Uterus (tissue), 4 donors: ENCODE measurements around the gene FAM114A2. TPM values are rescaled to one million over a fixed set of nuclear protein-coding genes. Genes with fewer than 3 reads are reported as not detected.

Experiments used
- DNase-seq, 2 donors: peaks; one replicate each; pipeline ENCODE4 v3.0.0-alpha.2; 2019 to 2020
- H3K27ac ChIP-seq, 2 donors: fragments of 200-600 bp; sonication (generic); 1 replicate in 1 of 2; 2 replicates in 1 of 2; pipeline ENCODE4 v1.5.1; 2016 to 2018
- H3K27me3 ChIP-seq, 2 donors: fragments of 200-600 bp; sonication (generic); one replicate each; pipeline ENCODE4 v1.5.1; 2018 to 2019; ENCODE audit warnings: control low read depth in 1 of 2
- H3K36me3 ChIP-seq, 2 donors: fragments of 200-600 bp; sonication (generic); one replicate each; pipeline ENCODE4 v1.5.1; 2019; ENCODE audit warnings: control low read depth in 1 of 2
- H3K4me1 ChIP-seq, 2 donors: fragments of 200-600 bp; sonication (generic); one replicate each; pipeline ENCODE4 v1.5.1; 2018 to 2019; ENCODE audit warnings: control low read depth in 1 of 2
- H3K4me3 ChIP-seq, 2 donors: fragments of 200-600 bp; sonication (generic); 1 replicate in 1 of 2; 2 replicates in 1 of 2; pipeline ENCODE4 v1.5.1; 2018 to 2019; ENCODE audit warnings: mild to moderate bottlenecking in 1 of 2
- H3K9me3 ChIP-seq, 2 donors: fragments of 200-600 bp; sonication (generic); one replicate each; pipeline ENCODE4 v1.5.1; 2019; ENCODE audit warnings: control low read depth in 1 of 2
- CTCF ChIP-seq, 4 experiments: fragments of 200-600 bp in 2 of 4; fragments of 450-650 bp in 2 of 4; sonication (generic) in 2 of 4; IDR thresholded peaks; one replicate each; pipeline ENCODE4 v1.5.1; 2016 to 2019; ENCODE audit warnings: antibody characterized with exemption in 4 of 4, mild to moderate bottlenecking in 2 of 4, moderate library complexity in 1 of 4
- POLR2A ChIP-seq, 2 donors: fragments of 450-650 bp; IDR thresholded peaks; one replicate each; pipeline ENCODE4 v1.6.1; 2016; ENCODE audit warnings: antibody characterized with exemption in 2 of 2, mild to moderate bottlenecking in 1 of 2, moderate library complexity in 1 of 2
- intact Hi-C: fragments of 100-400 bp; cut with DNase I; formaldehyde crosslinking; loops from one replicate; pipeline ENCODE4 v1.15.1; 2023; ENCODE audit warnings: low total_unique reads
- total RNA-seq, 4 donors: library from RNA; depleted of rRNA in 3 of 4; stranded (reverse); fragments of >200 nt in 3 of 4; gene quantifications; one replicate each; pipeline versions ENCODE4 v1.1.0 to v1.2.4, GENCODE V29; 2014 to 2023
- donor health status: DM: yes; HTN: yes; CAD: no.

The FAM114A2 gene
- total RNA-seq, 4 donors from 2014 or later = 26.9 to 71.3 (median 43.9) TPM

DNA sequence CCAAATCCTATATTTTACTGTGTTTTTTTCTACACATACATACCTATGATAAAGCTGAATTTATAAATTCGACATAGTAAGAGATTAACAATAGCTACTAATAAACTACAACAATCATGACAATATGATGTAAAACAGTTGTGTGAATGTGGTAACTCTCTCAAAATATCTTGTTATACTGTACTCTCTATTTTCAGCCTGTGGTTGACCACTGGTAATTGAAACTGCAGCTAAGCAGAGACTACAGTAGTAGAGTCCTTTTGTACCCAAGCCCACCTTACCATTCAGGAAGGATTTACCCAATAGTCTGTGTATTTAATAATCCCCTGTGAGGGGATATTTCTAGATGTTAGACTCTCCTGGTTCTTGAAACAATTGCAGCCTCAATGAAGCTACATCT, 86.7 kb downstream of the FAM114A2 start:
- TF ChIP-seq CTCF (IDR thresholded peaks at IDR 0.05) = no peak
- TF ChIP-seq POLR2A (IDR thresholded peaks at IDR 0.05) = no peak
- Histone ChIP-seq H3K4me3 (no peak overlapping the region), H3K27me3 (no peaks in the 10 kb centered on the region), H3K9me3 (no peaks in the 10 kb centered on the region), H3K36me3 (no peaks in the 10 kb centered on the region), H3K4me1 (no peaks in the 10 kb centered on the region), H3K27ac (no peak overlapping the region)
- no peak for DNase-seq
- intact Hi-C loops = no loop called here

- Histone ChIP-seq H3K36me3 (no peaks in the 10 kb centered on the region), H3K9me3 (no peaks in the 10 kb centered on the region), H3K4me3 (no peak overlapping the region), H3K4me1 (no peaks in the 10 kb centered on the region), H3K27ac (no peak overlapping the region), H3K27me3 (no peaks in the 10 kb centered on the region)
- intact Hi-C loops = no loop called here
- TF ChIP-seq POLR2A (IDR thresholded peaks at IDR 0.05) = no peak
- TF ChIP-seq CTCF (IDR thresholded peaks at IDR 0.05) = no peak
- no peak for DNase-seq
Observed at GRCh38 chr5:153941265-153941664, 97.4 kb downstream of the FAM114A2 start.

Other genes starting within 250 kb of the FAM114A2 start
- 100 to 1,000 TPM in 1 of 4 donors, 10 to 100 TPM in 3; 39.0 to 152 (median 63.3) TPM for gene MFAP3, start 57 bp upstream of the FAM114A2 start, total RNA-seq
- 10 to 100 TPM in 2 of 4 donors, 1 to 10 TPM in 2; 5.6 to 22.9 (median 14.4) TPM for gene GALNT10, start 151.8 kb upstream of the FAM114A2 start, total RNA-seq